Esophagus squamous epithelium (tissue), 5 donors: Measurements from ENCODE around the gene ZIC4. TPM values are rescaled to one million over a fixed set of nuclear protein-coding genes. Genes with fewer than 3 reads are reported as not detected.

ENCODE experiments used
- DNase-seq: peaks from one replicate; lab custom pipeline; 2025; lab: John Stamatoyannopoulos, UW
- H3K27ac ChIP-seq, 4 donors: fragments of 200-600 bp; sonication (generic); one replicate each; pipeline ENCODE4 v1.5.1; 2016 to 2019; ENCODE audit warnings: mild to moderate bottlenecking in 1 of 4
- H3K27me3 ChIP-seq, 4 donors: fragments of 200-600 bp; sonication (generic); 1 replicate in 3 of 4; 2 replicates in 1 of 4; pipeline versions ENCODE4 v1.5.1 to v1.6.0; 2017 to 2021; ENCODE audit warnings: antibody characterized with exemption in 1 of 4
- H3K36me3 ChIP-seq, 3 donors: fragments of 200-600 bp; sonication (generic); one replicate each; pipeline ENCODE4 v1.5.1; 2016 to 2019
- H3K4me1 ChIP-seq, 3 donors: fragments of 200-600 bp; sonication (generic); one replicate each; pipeline ENCODE4 v1.5.1; 2017 to 2019
- H3K4me3 ChIP-seq, 4 donors: fragments of 200-600 bp; sonication (generic); 1 replicate in 3 of 4; 2 replicates in 1 of 4; pipeline ENCODE4 v1.5.1; 2016 to 2019; ENCODE audit warnings: mild to moderate bottlenecking in 2 of 4, moderate library complexity in 1 of 4
- H3K9me3 ChIP-seq, 3 donors: fragments of 200-600 bp; sonication (generic); one replicate each; pipeline ENCODE4 v1.5.1; 2016 to 2019
- POLR2A ChIP-seq, 4 donors: fragments of 450-650 bp; IDR thresholded peaks; one replicate each; pipeline ENCODE4 v1.6.1; 2017; ENCODE audit warnings: antibody characterized with exemption in 4 of 4, mild to moderate bottlenecking in 4 of 4, moderate library complexity in 3 of 4
- WGBS, 2 donors: methylation state at CpG; one replicate each; pipeline ENCODE4 v1.1.5; 2018; 5-methylcytosine and 5-hydroxymethylcytosine counted together
- intact Hi-C: fragments of 100-400 bp; cut with DNase I; formaldehyde crosslinking; loops from one replicate; pipeline ENCODE4 v1.15.0; 2022
- total RNA-seq, 4 donors: library from RNA; depleted of rRNA; stranded (reverse); fragments of >200 nt; gene quantifications; one replicate each; pipeline ENCODE4 v1.1.0, GENCODE V29; 2016
- TF ChIP-seq, protein P1 (sequence below), 6 experiments: fragments of 450-650 bp in 4 of 6; fragments of 200-600 bp in 2 of 6; sonication (generic) in 2 of 6; IDR thresholded peaks; one replicate each; pipeline ENCODE4 v1.5.1; 2016 to 2019; ENCODE audit warnings: antibody characterized with exemption in 6 of 6, mild to moderate bottlenecking in 4 of 6, moderate library complexity in 4 of 6
- donor health status: DM: yes; HTN: yes; CAD: no.

Gene ZIC4
- total RNA-seq, 4 donors from 2014 or later: not detected

DNA sequence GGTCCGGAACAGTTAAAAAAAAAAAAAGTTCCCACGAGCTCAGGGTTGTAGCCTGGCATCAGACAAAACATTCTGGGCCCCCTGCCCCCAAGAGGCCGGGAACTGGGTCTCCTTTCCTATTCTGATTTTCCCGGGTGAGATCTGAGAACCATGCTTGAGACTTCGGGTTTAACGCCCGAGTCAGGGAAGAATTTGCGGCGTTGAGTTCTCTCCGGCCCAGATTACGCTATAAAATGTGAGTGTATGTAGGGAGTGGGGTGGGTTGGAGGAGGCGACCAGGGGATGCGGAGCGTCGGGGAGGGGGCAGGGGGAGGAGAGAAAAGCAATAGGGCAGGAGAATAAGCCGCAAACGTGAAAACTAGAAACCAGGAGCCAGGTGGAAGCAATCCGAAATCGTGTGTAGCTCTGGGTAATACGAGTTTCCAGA is 5.5 kb upstream of the ZIC4 start:
- Histone ChIP-seq H3K4me1 (peaks cover 18 to 61% (median 31%) of the 10 kb centered on the region in 3 donors), H3K9me3 (peaks cover 0 to 47% (median 23%) of the 10 kb centered on the region in 3 donors), H3K27me3 (peaks cover 33 to 100% (median 64%) of the 10 kb centered on the region in 4 donors), H3K4me3 (no peak overlapping the region), H3K36me3 (no peaks in the 10 kb centered on the region), H3K27ac (no peak overlapping the region)
- intact Hi-C loops: no loop called here
- no peak for DNase-seq
- WGBS, 2 donors: 13 to 22% methylated on average over 20 of the region's 20 CpGs
- TF ChIP-seq, protein P1, sequence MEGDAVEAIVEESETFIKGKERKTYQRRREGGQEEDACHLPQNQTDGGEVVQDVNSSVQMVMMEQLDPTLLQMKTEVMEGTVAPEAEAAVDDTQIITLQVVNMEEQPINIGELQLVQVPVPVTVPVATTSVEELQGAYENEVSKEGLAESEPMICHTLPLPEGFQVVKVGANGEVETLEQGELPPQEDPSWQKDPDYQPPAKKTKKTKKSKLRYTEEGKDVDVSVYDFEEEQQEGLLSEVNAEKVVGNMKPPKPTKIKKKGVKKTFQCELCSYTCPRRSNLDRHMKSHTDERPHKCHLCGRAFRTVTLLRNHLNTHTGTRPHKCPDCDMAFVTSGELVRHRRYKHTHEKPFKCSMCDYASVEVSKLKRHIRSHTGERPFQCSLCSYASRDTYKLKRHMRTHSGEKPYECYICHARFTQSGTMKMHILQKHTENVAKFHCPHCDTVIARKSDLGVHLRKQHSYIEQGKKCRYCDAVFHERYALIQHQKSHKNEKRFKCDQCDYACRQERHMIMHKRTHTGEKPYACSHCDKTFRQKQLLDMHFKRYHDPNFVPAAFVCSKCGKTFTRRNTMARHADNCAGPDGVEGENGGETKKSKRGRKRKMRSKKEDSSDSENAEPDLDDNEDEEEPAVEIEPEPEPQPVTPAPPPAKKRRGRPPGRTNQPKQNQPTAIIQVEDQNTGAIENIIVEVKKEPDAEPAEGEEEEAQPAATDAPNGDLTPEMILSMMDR (IDR thresholded peaks at IDR 0.05): no peak
- TF ChIP-seq POLR2A (IDR thresholded peaks at IDR 0.05): no peak

GRCh38 chr3:147411238-147411814 is 5.0 kb upstream of the ZIC4 start:
- Histone ChIP-seq H3K27ac (no peak overlapping the region), H3K27me3 (peaks cover 38 to 100% (median 68%) of the 10 kb centered on the region in 4 donors), H3K9me3 (peaks cover 0 to 47% (median 23%) of the 10 kb centered on the region in 3 donors), H3K36me3 (no peaks in the 10 kb centered on the region), H3K4me1 (peaks cover 18 to 63% (median 31%) of the 10 kb centered on the region in 3 donors), H3K4me3 (peak overlapping the region in 3 of 4 donors; percentile 24 to 56 (median 40))
- 5 to 10% methylated on average over 14 of the region's 14 CpGs for WGBS, 2 donors
- TF ChIP-seq, protein P1 (IDR thresholded peaks at IDR 0.05): no peak
- no peak for TF ChIP-seq POLR2A (IDR thresholded peaks at IDR 0.05)
- intact Hi-C loops: no loop called here
- no peak for DNase-seq

DNA sequence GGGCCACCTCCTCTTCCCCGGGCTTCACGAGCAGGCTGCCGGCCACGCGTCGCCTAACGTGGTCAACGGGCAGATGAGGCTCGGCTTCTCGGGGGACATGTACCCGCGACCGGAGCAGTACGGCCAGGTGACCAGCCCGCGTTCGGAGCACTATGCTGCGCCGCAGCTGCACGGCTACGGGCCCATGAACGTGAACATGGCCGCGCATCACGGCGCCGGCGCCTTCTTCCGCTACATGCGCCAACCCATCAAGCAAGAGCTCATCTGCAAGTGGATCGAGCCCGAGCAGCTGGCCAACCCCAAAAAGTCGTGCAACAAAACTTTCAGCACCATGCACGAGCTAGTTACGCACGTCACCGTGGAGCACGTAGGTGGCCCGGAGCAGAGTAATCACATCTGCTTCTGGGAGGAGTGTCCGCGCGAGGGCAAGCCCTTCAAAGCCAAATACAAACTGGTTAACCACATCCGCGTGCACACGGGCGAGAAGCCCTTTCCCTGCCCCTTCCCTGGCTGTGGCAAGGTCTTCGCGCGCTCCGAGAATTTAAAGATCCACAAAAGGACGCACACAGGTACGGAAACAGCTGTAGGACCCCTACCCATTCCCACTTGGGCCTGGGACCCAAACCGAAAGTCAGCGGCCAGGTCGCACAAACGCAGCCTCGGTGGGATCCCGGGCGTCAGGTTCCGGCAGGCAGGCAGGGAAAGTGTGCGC is 4.3 kb upstream of the ZIC4 start:
- peaks cover 39 to 100% (median 73%) of the 10 kb centered on the region in 4 donors for H3K27me3 ChIP-seq
- DNase-seq: no peak
- 8 to 10% methylated on average over 2 to 27 of the region's 61 CpGs for WGBS, 2 donors
- H3K36me3 ChIP-seq: no peaks in the 10 kb centered on the region
- peaks cover 0 to 47% (median 23%) of the 10 kb centered on the region in 3 donors for H3K9me3 ChIP-seq
- intact Hi-C loops: no loop called here
- H3K27ac ChIP-seq: no peak overlapping the region
- TF ChIP-seq, protein P1 (IDR thresholded peaks at IDR 0.05): no peak
- TF ChIP-seq POLR2A (IDR thresholded peaks at IDR 0.05): no peak
- peaks cover 18 to 63% (median 31%) of the 10 kb centered on the region in 3 donors for H3K4me1 ChIP-seq
- H3K4me3 ChIP-seq: peak overlapping the region in 3 of 4 donors; percentile 24 to 56 (median 40)

DNA sequence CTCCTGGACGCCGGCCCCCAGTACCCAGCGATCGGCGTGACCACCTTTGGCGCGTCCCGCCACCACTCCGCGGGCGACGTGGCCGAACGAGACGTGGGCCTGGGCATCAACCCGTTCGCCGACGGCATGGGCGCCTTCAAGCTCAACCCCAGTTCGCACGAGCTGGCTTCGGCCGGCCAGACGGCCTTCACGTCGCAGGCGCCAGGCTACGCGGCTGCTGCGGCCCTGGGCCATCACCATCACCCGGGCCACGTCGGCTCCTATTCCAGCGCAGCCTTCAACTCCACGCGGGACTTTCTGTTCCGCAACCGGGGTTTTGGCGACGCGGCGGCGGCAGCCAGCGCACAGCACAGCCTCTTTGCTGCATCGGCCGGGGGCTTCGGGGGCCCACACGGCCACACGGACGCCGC is 3.8 kb upstream of the ZIC4 start:
- intact Hi-C loops: no loop called here
- Histone ChIP-seq H3K27me3 (peaks cover 39 to 100% (median 73%) of the 10 kb centered on the region in 4 donors), H3K4me1 (peaks cover 18 to 63% (median 31%) of the 10 kb centered on the region in 3 donors), H3K36me3 (no peaks in the 10 kb centered on the region), H3K4me3 (peak overlapping the region in 3 of 4 donors; percentile 24 to 56 (median 40)), H3K9me3 (peaks cover 0 to 47% (median 23%) of the 10 kb centered on the region in 3 donors), H3K27ac (no peak overlapping the region)
- 23 to 34% methylated on average over 6 to 25 of the region's 52 CpGs for WGBS, 2 donors
- no peak for TF ChIP-seq POLR2A (IDR thresholded peaks at IDR 0.05)
- TF ChIP-seq, protein P1 (IDR thresholded peaks at IDR 0.05): no peak
- no peak for DNase-seq
